SK-N-SH (cell line): ENCODE data around the gene COL4A4. TPM values are rescaled to one million over a fixed set of nuclear protein-coding genes. Genes with fewer than 3 reads are reported as not detected.

Experiments
- CTCF ChIA-PET: fragments of 300-600, 350-600 bp; formaldehyde crosslinking; extraction: SDS; loops from one replicate; lab custom pipeline; 2021; lab: Yijun Ruan, JAX
- POLR2A ChIA-PET: fragments of 350-600 bp; sonication (Branson Sonifier 250); formaldehyde crosslinking; extraction: SDS; loops from one replicate; lab custom pipeline; 2020; ENCODE audit warnings: antibody characterized with exemption, inconsistent platforms; lab: Yijun Ruan, JAX
- DNase-seq: peaks from one replicate; pipeline ENCODE4 v3.0.0; 2012
- H2AFZ ChIP-seq: fragments of 200-600 bp; sonication (generic); 2 replicates; pipeline ENCODE4 v1.8.1; 2016; ENCODE audit warnings: antibody characterized with exemption, mild to moderate bottlenecking, low read depth
- H3F3A ChIP-seq: fragments of 200-600 bp; sonication (generic); replicated peaks from 2 replicates; pipeline ENCODE3; 2016; ENCODE audit warnings: antibody characterized with exemption, mild to moderate bottlenecking; ENCODE audit not compliant: insufficient read depth
- H3K27ac ChIP-seq, 2 experiments: fragments of 200-500 bp in 1 of 2; fragments of 200-600 bp in 1 of 2; sonication (Bioruptor generic) in 1 of 2; sonication (generic), shearing (Covaris generic) in 1 of 2; 2 replicates each; pipeline versions ENCODE4 v1.5.1 to v1.6.1; 2014 to 2016; ENCODE audit warnings: low read depth in 2 of 2, inconsistent platforms in 1 of 2, low read length in 1 of 2, mild to moderate bottlenecking in 1 of 2, mixed read lengths in 1 of 2
- H3K27me3 ChIP-seq: fragments of 200-600 bp; sonication (generic), shearing (Covaris generic); 2 replicates; pipeline ENCODE4 v1.6.1; 2016; ENCODE audit warnings: mixed run types; ENCODE audit not compliant: insufficient read depth
- H3K36me3 ChIP-seq, 2 experiments: fragments of 200-500 bp in 1 of 2; fragments of 200-600 bp in 1 of 2; sonication (Bioruptor generic) in 1 of 2; sonication (generic) in 1 of 2; replicated peaks in 1 of 2; 2 replicates each; pipeline versions ENCODE3 to v1.5.1; 2014 to 2016; ENCODE audit warnings: low read length in 1 of 2, mild to moderate bottlenecking in 1 of 2; ENCODE audit not compliant: insufficient read depth in 2 of 2, control insufficient read depth in 1 of 2
- H3K4me1 ChIP-seq, 2 experiments: fragments of 200-500 bp in 1 of 2; fragments of 200-600 bp in 1 of 2; sonication (Bioruptor generic) in 1 of 2; sonication (generic), shearing (Covaris generic) in 1 of 2; 2 replicates each; pipeline versions ENCODE4 v1.5.1 to v1.6.1; 2014 to 2016; ENCODE audit warnings: low read depth in 1 of 2, low read length in 1 of 2, mixed run types in 1 of 2; ENCODE audit not compliant: insufficient read depth in 2 of 2, control insufficient read depth in 1 of 2
- H3K4me2 ChIP-seq: fragments of 200-600 bp; sonication (generic), shearing (Covaris generic); 2 replicates; pipeline ENCODE4 v1.6.1; 2017; ENCODE audit warnings: mixed run types
- H3K4me3 ChIP-seq, 2 experiments: fragments of 200-500 bp in 1 of 2; fragments of 200-600 bp in 1 of 2; sonication (Bioruptor generic) in 1 of 2; sonication (generic), shearing (Covaris generic) in 1 of 2; 2 replicates each; pipeline versions ENCODE4 v1.5.1 to v1.8.1; 2014 to 2016; ENCODE audit warnings: low read depth in 2 of 2, inconsistent platforms in 1 of 2, low read length in 1 of 2, mild to moderate bottlenecking in 1 of 2, mixed read lengths in 1 of 2, moderate library complexity in 1 of 2
- H3K79me2 ChIP-seq: fragments of 200-600 bp; sonication (generic); 2 replicates; pipeline ENCODE4 v1.8.1; 2017; ENCODE audit warnings: mild to moderate bottlenecking; ENCODE audit not compliant: insufficient read depth
- H3K9ac ChIP-seq: fragments of 200-600 bp; sonication (generic); 2 replicates; pipeline ENCODE4 v1.6.1; 2017; ENCODE audit warnings: mixed run types
- H3K9me2 ChIP-seq: fragments of 200-600 bp; sonication (generic); 2 replicates; pipeline ENCODE4 v1.6.1; 2017; ENCODE audit warnings: mixed run types
- H3K9me3 ChIP-seq: fragments of 200-600 bp; sonication (generic); 2 replicates; pipeline ENCODE4 v1.6.1; 2017; ENCODE audit warnings: mixed run types, mild to moderate bottlenecking, moderate library complexity
- H4K20me1 ChIP-seq: fragments of 200-600 bp; sonication (generic); 2 replicates; pipeline ENCODE4 v1.6.1; 2017; ENCODE audit warnings: mild to moderate bottlenecking, mixed run types; ENCODE audit not compliant: insufficient read depth
- CHD2 ChIP-seq: fragments of 150-350 bp; IDR thresholded peaks from 2 replicates; pipeline ENCODE4 v1.6.1; 2018; ENCODE audit warnings: low read length; ENCODE audit not compliant: partially characterized antibody
- EP300 ChIP-seq, 2 experiments: IDR thresholded peaks; 2 replicates each; pipeline versions ENCODE4 v1.4.0 to v1.6.1; 2012; ENCODE audit warnings: borderline replicate concordance in 1 of 2, low read depth in 1 of 2, low read length in 1 of 2
- EZH2phosphoT487 ChIP-seq: fragments of 200-600 bp; sonication (generic); IDR thresholded peaks from 2 replicates; pipeline ENCODE4 v1.6.1; 2017; ENCODE audit warnings: low read depth, mixed run types, mild to moderate bottlenecking, antibody characterized with exemption, moderate library complexity, borderline replicate concordance
- FOXM1 ChIP-seq: IDR thresholded peaks from 2 replicates; pipeline ENCODE4 v1.4.0; 2012; ENCODE audit warnings: low read depth, mild to moderate bottlenecking
- GATA2 ChIP-seq: sonication (generic); formaldehyde crosslinking; IDR thresholded peaks from 2 replicates; pipeline ENCODE4 v1.5.0; 2020; ENCODE audit warnings: mild to moderate bottlenecking, missing genetic modification reagents
- JUND ChIP-seq: IDR thresholded peaks from 2 replicates; pipeline ENCODE4 v1.4.0; 2012
- MEF2A ChIP-seq: IDR thresholded peaks from 2 replicates; pipeline ENCODE4 v1.4.0; 2012; ENCODE audit warnings: low read depth, borderline replicate concordance
- NFIC ChIP-seq: IDR thresholded peaks from 2 replicates; pipeline ENCODE4 v1.4.0; 2012; ENCODE audit warnings: borderline replicate concordance
- RAD21 ChIP-seq: IDR thresholded peaks from 2 replicates; pipeline ENCODE4 v1.6.1; 2012; ENCODE audit warnings: mild to moderate bottlenecking, low read length
- RCOR1 ChIP-seq: fragments of 150-350 bp; IDR thresholded peaks from 2 replicates; pipeline ENCODE4 v1.6.1; 2017; ENCODE audit warnings: antibody characterized with exemption, low read length
- RFX5 ChIP-seq: IDR thresholded peaks from 2 replicates; pipeline ENCODE4 v1.6.1; 2012; ENCODE audit warnings: mild to moderate bottlenecking, improper control_type of control experiment, low read length
- RXRA ChIP-seq: IDR thresholded peaks from 2 replicates; pipeline ENCODE4 v1.4.0; 2012; ENCODE audit warnings: low read depth, mild to moderate bottlenecking, borderline replicate concordance
- SIN3A ChIP-seq: IDR thresholded peaks from 2 replicates; pipeline ENCODE4 v1.6.1; 2012; ENCODE audit warnings: low read depth, mild to moderate bottlenecking, low read length, moderate library complexity, borderline replicate concordance
- SMC3 ChIP-seq: IDR thresholded peaks from 2 replicates; pipeline ENCODE4 v1.6.1; 2012; ENCODE audit warnings: low read depth, low read length, improper control_type of control experiment
- TEAD4 ChIP-seq: IDR thresholded peaks from 2 replicates; pipeline ENCODE4 v1.4.0; 2012; ENCODE audit warnings: mild to moderate bottlenecking, borderline replicate concordance; ENCODE audit not compliant: insufficient read depth
- YY1 ChIP-seq: IDR thresholded peaks from 2 replicates; pipeline ENCODE4 v1.4.0; 2012; ENCODE audit warnings: low read depth, mild to moderate bottlenecking
- WGBS: methylation state at CpG from one replicate; pipeline ENCODE4 v1.1.6; 2017; ENCODE audit warnings: low lambda C conversion rate; 5-methylcytosine and 5-hydroxymethylcytosine counted together
- polyA plus RNA-seq, 3 experiments: library from polyadenylated mRNA; depleted of rRNA; stranded (reverse); fragments of >200 nt; gene quantifications; 2 replicates each; pipeline ENCODE4 v1.2.3, GENCODE V29; 2012
- TF ChIP-seq, protein P1 (sequence below): IDR thresholded peaks from 2 replicates; pipeline ENCODE4 v1.4.0; 2012; ENCODE audit warnings: low read depth, borderline replicate concordance
- TF ChIP-seq, protein P2 (sequence below): IDR thresholded peaks from 2 replicates; pipeline ENCODE4 v1.4.0; 2012; ENCODE audit warnings: low read depth
- TF ChIP-seq, protein P3 (sequence below): IDR thresholded peaks from 2 replicates; pipeline ENCODE4 v1.6.1; 2012; ENCODE audit warnings: mild to moderate bottlenecking, low read depth, low read length, moderate library complexity
- TF ChIP-seq, protein P4 (sequence below): fragments of 150-350 bp; IDR thresholded peaks from 2 replicates; pipeline ENCODE4 v1.6.1; 2016; ENCODE audit warnings: mild to moderate bottlenecking, low read depth, low read length

The COL4A4 gene
- polyA plus RNA-seq, 1 of the 3 experiments (the other 2 are of a cell fraction) = not detected

DNA sequence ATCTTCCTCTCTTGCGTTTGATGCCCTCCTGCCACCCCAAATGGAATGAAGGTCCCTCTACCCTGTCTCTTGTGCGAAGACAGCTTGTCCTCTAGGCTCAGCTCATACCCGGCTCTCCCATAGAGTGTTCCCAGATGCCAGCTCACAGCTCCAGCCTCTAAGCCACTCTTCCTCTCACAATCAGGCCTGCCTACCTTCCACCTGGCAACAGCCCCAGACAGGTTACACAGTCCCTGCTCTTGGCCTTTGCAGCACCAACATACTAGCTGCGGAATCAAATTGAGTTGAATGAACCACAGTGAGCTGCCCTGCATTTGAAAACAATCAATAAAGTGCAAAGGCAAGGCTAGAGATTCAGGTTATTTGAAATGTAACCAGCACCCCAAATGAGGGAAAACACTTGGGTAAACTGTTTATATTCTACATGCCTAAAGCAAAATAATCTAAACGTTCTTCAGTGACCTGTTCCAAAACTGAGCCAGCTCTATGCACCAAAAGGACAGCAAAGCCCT lies 105.1 kb downstream of the COL4A4 start:
- Histone ChIP-seq H4K20me1 (no peaks in the 10 kb centered on the region), H3K79me2 (no peaks in the 10 kb centered on the region), H3F3A (no peaks in the 10 kb centered on the region), H3K36me3 (no peaks in the 10 kb centered on the region), H3K9me3 (no peaks in the 10 kb centered on the region), H3K4me3 (no peak overlapping the region), H3K9me2 (no peaks in the 10 kb centered on the region), H3K4me1 (peaks cover 0 to 6% of the 10 kb centered on the region in 2 experiments; a peak in 2 of 4 replicates), H3K27me3 (no peaks in the 10 kb centered on the region; the same call in 1 of the 2 replicates), H3K27ac (no peak overlapping the region), H3K4me2 (no peak overlapping the region), H3K9ac (no peak overlapping the region), H2AFZ (no peak overlapping the region)
- 32% methylated on average over 5 of the region's 5 CpGs for WGBS
- no peak for DNase-seq
- no peak for TF ChIP-seq RAD21
- TF ChIP-seq TEAD4 = no peak
- no peak for TF ChIP-seq RCOR1
- TF ChIP-seq RFX5 = no peak
- no peak for TF ChIP-seq EP300 (IDR thresholded peaks at IDR 0.05; ENCODE audit: borderline replicate concordance in 1 of 2, low read depth in 1 of 2, low read length in 1 of 2)
- no peak for TF ChIP-seq CHD2
- no peak for TF ChIP-seq NFIC
- TF ChIP-seq EZH2phosphoT487 = no peak
- no peak for TF ChIP-seq FOXM1
- TF ChIP-seq GATA2 (CRISPR knock-in tag) = no peak
- TF ChIP-seq SMC3 = no peak
- TF ChIP-seq MEF2A = no peak
- TF ChIP-seq RXRA = no peak
- no peak for TF ChIP-seq SIN3A
- TF ChIP-seq YY1 = no peak
- TF ChIP-seq, protein P1, sequence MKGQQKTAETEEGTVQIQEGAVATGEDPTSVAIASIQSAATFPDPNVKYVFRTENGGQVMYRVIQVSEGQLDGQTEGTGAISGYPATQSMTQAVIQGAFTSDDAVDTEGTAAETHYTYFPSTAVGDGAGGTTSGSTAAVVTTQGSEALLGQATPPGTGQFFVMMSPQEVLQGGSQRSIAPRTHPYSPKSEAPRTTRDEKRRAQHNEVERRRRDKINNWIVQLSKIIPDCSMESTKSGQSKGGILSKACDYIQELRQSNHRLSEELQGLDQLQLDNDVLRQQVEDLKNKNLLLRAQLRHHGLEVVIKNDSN = no peak
- TF ChIP-seq, protein P2, sequence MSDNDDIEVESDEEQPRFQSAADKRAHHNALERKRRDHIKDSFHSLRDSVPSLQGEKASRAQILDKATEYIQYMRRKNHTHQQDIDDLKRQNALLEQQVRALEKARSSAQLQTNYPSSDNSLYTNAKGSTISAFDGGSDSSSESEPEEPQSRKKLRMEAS = no peak
- TF ChIP-seq, protein P3, sequence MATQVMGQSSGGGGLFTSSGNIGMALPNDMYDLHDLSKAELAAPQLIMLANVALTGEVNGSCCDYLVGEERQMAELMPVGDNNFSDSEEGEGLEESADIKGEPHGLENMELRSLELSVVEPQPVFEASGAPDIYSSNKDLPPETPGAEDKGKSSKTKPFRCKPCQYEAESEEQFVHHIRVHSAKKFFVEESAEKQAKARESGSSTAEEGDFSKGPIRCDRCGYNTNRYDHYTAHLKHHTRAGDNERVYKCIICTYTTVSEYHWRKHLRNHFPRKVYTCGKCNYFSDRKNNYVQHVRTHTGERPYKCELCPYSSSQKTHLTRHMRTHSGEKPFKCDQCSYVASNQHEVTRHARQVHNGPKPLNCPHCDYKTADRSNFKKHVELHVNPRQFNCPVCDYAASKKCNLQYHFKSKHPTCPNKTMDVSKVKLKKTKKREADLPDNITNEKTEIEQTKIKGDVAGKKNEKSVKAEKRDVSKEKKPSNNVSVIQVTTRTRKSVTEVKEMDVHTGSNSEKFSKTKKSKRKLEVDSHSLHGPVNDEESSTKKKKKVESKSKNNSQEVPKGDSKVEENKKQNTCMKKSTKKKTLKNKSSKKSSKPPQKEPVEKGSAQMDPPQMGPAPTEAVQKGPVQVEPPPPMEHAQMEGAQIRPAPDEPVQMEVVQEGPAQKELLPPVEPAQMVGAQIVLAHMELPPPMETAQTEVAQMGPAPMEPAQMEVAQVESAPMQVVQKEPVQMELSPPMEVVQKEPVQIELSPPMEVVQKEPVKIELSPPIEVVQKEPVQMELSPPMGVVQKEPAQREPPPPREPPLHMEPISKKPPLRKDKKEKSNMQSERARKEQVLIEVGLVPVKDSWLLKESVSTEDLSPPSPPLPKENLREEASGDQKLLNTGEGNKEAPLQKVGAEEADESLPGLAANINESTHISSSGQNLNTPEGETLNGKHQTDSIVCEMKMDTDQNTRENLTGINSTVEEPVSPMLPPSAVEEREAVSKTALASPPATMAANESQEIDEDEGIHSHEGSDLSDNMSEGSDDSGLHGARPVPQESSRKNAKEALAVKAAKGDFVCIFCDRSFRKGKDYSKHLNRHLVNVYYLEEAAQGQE = no peak
- TF ChIP-seq, protein P4, sequence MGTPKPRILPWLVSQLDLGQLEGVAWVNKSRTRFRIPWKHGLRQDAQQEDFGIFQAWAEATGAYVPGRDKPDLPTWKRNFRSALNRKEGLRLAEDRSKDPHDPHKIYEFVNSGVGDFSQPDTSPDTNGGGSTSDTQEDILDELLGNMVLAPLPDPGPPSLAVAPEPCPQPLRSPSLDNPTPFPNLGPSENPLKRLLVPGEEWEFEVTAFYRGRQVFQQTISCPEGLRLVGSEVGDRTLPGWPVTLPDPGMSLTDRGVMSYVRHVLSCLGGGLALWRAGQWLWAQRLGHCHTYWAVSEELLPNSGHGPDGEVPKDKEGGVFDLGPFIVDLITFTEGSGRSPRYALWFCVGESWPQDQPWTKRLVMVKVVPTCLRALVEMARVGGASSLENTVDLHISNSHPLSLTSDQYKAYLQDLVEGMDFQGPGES = no peak
- no peak for TF ChIP-seq JUND
- ChIA-PET CTCF (no interaction called here), POLR2A (no interaction called here)
